Astrocyte (in vitro differentiated cells and primary cell): ENCODE measurements around the gene OR5C1. TPM values are rescaled to one million over a fixed set of nuclear protein-coding genes. Genes with fewer than 3 reads are reported as not detected.

Experiments
- DNase-seq: peaks from one replicate; pipeline ENCODE4 v3.0.0-alpha.2; 2010; ENCODE audit warnings: low read depth
- FAIRE-seq: peaks from 2 replicates; lab custom pipeline; 2011; peaks lifted over from hg19 to GRCh38; lab: Jason Lieb, UNC
- H2AFZ ChIP-seq: 2 replicates; pipeline ENCODE4 v1.6.0; 2012; ENCODE audit warnings: low read depth, low read length, inconsistent platforms
- H3K27ac ChIP-seq: 2 replicates; pipeline ENCODE4 v1.5.1; 2011; ENCODE audit warnings: low read depth, low read length, inconsistent platforms
- H3K27me3 ChIP-seq: 2 replicates; pipeline ENCODE4 v1.6.0; 2011; ENCODE audit warnings: low read length, inconsistent platforms; ENCODE audit not compliant: insufficient read depth
- H3K36me3 ChIP-seq: 2 replicates; pipeline ENCODE4 v1.5.1; 2011; ENCODE audit warnings: low read length, inconsistent platforms; ENCODE audit not compliant: insufficient read depth
- H3K4me1 ChIP-seq: 2 replicates; pipeline ENCODE4 v1.5.1; 2011; ENCODE audit warnings: low read length, inconsistent platforms; ENCODE audit not compliant: insufficient read depth
- H3K4me2 ChIP-seq: 2 replicates; pipeline ENCODE4 v1.6.0; 2012; ENCODE audit warnings: low read length, inconsistent platforms
- H3K4me3 ChIP-seq: 2 replicates; pipeline ENCODE4 v1.5.1; 2011; ENCODE audit warnings: low read depth, mild to moderate bottlenecking, low read length, inconsistent platforms; ENCODE audit not compliant: insufficient read depth
- H3K79me2 ChIP-seq: 2 replicates; pipeline ENCODE4 v1.6.0; 2012; ENCODE audit warnings: mild to moderate bottlenecking, low read length, inconsistent platforms; ENCODE audit not compliant: insufficient read depth
- H3K9ac ChIP-seq: 2 replicates; pipeline ENCODE4 v1.6.0; 2012; ENCODE audit warnings: mild to moderate bottlenecking, low read length, inconsistent platforms
- H3K9me3 ChIP-seq: 2 replicates; pipeline ENCODE4 v1.5.1; 2012; ENCODE audit warnings: low read depth, mild to moderate bottlenecking, low read length, inconsistent platforms; ENCODE audit not compliant: insufficient read depth
- H4K20me1 ChIP-seq: 2 replicates; pipeline ENCODE4 v1.6.0; 2012; ENCODE audit warnings: low read length, inconsistent platforms; ENCODE audit not compliant: insufficient read depth
- H3K27ac Mint-ChIP-seq: one replicate; pipeline ENCODE4 v1.8.0; 2021; ENCODE audit warnings: mild to moderate bottlenecking, mixed read lengths; ENCODE audit not compliant: unreplicated experiment
- H3K27me3 Mint-ChIP-seq: one replicate; pipeline ENCODE4 v1.8.0; 2021; ENCODE audit warnings: low read depth, mixed read lengths; ENCODE audit not compliant: unreplicated experiment
- H3K36me3 Mint-ChIP-seq: one replicate; pipeline ENCODE4 v1.8.0; 2021; ENCODE audit warnings: low read depth, mixed read lengths; ENCODE audit not compliant: unreplicated experiment
- H3K4me1 Mint-ChIP-seq: one replicate; pipeline ENCODE4 v1.8.0; 2021; ENCODE audit warnings: low read depth, mixed read lengths; ENCODE audit not compliant: unreplicated experiment
- H3K4me3 Mint-ChIP-seq: one replicate; pipeline ENCODE4 v1.8.0; 2021; ENCODE audit warnings: mild to moderate bottlenecking, moderate library complexity, mixed read lengths; ENCODE audit not compliant: unreplicated experiment
- H3K9me3 Mint-ChIP-seq: one replicate; pipeline ENCODE4 v1.8.0; 2021; ENCODE audit warnings: mild to moderate bottlenecking, mixed read lengths; ENCODE audit not compliant: unreplicated experiment
- EZH2 ChIP-seq: IDR thresholded peaks from 2 replicates; pipeline ENCODE4 v1.6.1; 2012; ENCODE audit warnings: mild to moderate bottlenecking, low read length, inconsistent platforms; ENCODE audit not compliant: insufficient read depth
- total RNA-seq: library from RNA; stranded (reverse); gene quantifications from 2 replicates; pipeline ENCODE4 v1.2.1, GENCODE V29; 2021
- TF ChIP-seq, protein P1 (sequence below): IDR thresholded peaks from 2 replicates; pipeline ENCODE4 v1.5.1; 2011; ENCODE audit warnings: low read depth, mild to moderate bottlenecking, inconsistent platforms, low read length, moderate library complexity; ENCODE audit not compliant: insufficient read depth

The OR5C1 gene
- total RNA-seq, 1 donor from 2014 or later: not detected

DNA sequence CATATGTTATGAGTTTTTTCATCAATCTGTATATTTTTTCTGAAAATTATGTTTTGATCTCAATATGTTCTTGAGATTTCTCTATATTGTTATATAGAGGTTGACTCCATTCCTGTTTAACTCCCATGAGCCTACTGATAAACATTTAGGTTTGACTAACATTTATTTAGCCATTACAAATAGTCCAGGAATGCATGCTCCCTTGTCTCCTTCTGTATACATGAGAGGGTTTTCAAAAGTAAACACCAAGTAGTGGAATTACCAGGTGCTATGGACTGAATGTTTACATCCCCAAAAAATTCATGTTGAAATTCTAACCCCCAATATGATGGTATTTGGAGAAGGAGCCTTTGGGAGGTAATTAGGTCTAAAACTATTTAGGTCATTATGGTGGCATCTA is 3.5 kb upstream of the OR5C1 start:
- FAIRE-seq (no peak), DNase-seq (no peak)
- Mint-ChIP-seq H3K4me3 (no peak overlapping the region), H3K27me3 (peaks cover 18% of the 10 kb centered on the region), H3K9me3 (peaks cover 8% of the 10 kb centered on the region), H3K36me3 (no peaks in the 10 kb centered on the region), H3K4me1 (no peaks in the 10 kb centered on the region), H3K27ac (no peak overlapping the region)
- Histone ChIP-seq H3K79me2 (no peaks in the 10 kb centered on the region), H3K4me1 (no peaks in the 10 kb centered on the region), H3K4me3 (no peak overlapping the region), H3K9me3 (no peaks in the 10 kb centered on the region), H3K36me3 (no peaks in the 10 kb centered on the region), H3K27ac (no peak overlapping the region), H4K20me1 (no peaks in the 10 kb centered on the region), H3K27me3 (no peaks in the 10 kb centered on the region), H3K4me2 (no peak overlapping the region), H2AFZ (no peak overlapping the region), H3K9ac (no peak overlapping the region)
- no peak for TF ChIP-seq EZH2
- TF ChIP-seq, protein P1, sequence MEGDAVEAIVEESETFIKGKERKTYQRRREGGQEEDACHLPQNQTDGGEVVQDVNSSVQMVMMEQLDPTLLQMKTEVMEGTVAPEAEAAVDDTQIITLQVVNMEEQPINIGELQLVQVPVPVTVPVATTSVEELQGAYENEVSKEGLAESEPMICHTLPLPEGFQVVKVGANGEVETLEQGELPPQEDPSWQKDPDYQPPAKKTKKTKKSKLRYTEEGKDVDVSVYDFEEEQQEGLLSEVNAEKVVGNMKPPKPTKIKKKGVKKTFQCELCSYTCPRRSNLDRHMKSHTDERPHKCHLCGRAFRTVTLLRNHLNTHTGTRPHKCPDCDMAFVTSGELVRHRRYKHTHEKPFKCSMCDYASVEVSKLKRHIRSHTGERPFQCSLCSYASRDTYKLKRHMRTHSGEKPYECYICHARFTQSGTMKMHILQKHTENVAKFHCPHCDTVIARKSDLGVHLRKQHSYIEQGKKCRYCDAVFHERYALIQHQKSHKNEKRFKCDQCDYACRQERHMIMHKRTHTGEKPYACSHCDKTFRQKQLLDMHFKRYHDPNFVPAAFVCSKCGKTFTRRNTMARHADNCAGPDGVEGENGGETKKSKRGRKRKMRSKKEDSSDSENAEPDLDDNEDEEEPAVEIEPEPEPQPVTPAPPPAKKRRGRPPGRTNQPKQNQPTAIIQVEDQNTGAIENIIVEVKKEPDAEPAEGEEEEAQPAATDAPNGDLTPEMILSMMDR: no peak

DNA sequence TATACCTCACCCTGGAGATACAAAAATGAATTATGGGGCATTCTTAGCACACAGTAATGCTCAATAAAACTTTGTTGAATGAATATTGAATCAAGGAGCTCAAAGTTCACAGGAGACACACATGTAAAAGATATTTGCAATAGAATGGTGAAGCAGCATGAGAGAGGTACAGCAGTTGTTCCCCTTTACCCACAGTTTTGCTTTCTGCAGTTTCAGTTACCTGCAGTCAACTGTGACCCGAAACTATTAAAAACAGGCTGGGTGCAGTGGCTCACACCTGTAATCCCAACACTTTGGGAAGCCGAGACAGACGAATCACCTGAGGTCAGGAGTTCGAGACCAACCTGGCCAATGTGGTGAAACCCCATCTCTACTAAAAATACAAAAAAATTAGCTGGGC is 2.4 kb upstream of the OR5C1 start:
- Histone ChIP-seq H3K79me2 (no peaks in the 10 kb centered on the region), H4K20me1 (no peaks in the 10 kb centered on the region), H3K36me3 (no peaks in the 10 kb centered on the region), H3K4me3 (no peak overlapping the region), H3K27ac (no peak overlapping the region), H3K9ac (no peak overlapping the region), H2AFZ (no peak overlapping the region), H3K9me3 (no peaks in the 10 kb centered on the region), H3K4me1 (no peaks in the 10 kb centered on the region), H3K4me2 (no peak overlapping the region), H3K27me3 (no peaks in the 10 kb centered on the region)
- H3K4me3 Mint-ChIP-seq: no peak overlapping the region
- no peak for FAIRE-seq
- TF ChIP-seq EZH2: no peak
- TF ChIP-seq, protein P1: no peak
- H3K36me3 Mint-ChIP-seq: no peaks in the 10 kb centered on the region
- H3K9me3 Mint-ChIP-seq: peaks cover 8% of the 10 kb centered on the region
- no peaks in the 10 kb centered on the region for H3K4me1 Mint-ChIP-seq
- DNase-seq: no peak
- H3K27ac Mint-ChIP-seq: no peak overlapping the region
- peaks cover 18% of the 10 kb centered on the region for H3K27me3 Mint-ChIP-seq

DNA sequence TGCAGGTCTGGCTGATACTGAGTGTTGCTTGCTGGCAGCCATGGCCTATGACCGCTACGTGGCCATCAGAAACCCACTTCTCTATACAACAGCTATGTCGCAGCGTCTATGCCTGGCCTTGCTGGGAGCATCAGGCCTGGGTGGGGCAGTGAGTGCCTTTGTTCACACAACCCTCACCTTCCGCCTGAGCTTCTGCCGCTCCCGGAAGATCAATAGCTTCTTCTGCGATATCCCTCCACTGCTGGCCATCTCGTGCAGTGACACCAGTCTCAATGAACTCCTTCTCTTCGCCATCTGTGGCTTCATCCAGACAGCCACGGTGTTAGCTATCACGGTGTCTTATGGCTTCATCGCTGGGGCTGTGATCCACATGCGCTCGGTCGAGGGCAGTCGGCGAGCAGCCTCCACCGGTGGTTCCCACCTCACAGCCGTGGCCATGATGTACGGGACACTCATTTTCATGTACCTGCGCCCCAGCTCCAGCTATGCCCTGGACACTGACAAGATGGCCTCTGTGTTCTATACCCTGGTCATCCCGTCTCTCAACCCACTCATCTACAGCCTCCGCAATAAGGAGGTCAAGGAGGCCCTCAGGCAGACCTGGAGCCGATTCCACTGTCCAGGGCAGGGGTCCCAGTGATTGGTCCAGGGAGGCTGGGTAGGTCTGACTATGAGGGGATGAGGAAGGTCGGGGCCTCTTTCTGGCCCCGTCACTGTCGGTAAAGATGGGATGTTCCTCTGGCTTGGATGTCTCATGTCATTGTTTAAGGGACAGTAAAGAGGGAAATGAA is 718 bp downstream of the OR5C1 start:
- no peaks in the 10 kb centered on the region for H4K20me1 ChIP-seq
- Mint-ChIP-seq H3K4me1 (no peaks in the 10 kb centered on the region), H3K27me3 (peaks cover 13% of the 10 kb centered on the region), H3K27ac (no peak overlapping the region), H3K4me3 (no peak overlapping the region), H3K9me3 (peaks cover 13% of the 10 kb centered on the region), H3K36me3 (no peaks in the 10 kb centered on the region)
- no peaks in the 10 kb centered on the region for H3K79me2 ChIP-seq
- H3K27ac ChIP-seq: no peak overlapping the region
- no peak overlapping the region for H3K4me3 ChIP-seq
- H3K4me1 ChIP-seq: no peaks in the 10 kb centered on the region
- H3K9me3 ChIP-seq: no peaks in the 10 kb centered on the region
- no peak overlapping the region for H2AFZ ChIP-seq
- no peak overlapping the region for H3K9ac ChIP-seq
- FAIRE-seq (no peak), DNase-seq (no peak)
- no peaks in the 10 kb centered on the region for H3K27me3 ChIP-seq
- TF ChIP-seq EZH2: no peak
- TF ChIP-seq, protein P1: no peak
- H3K36me3 ChIP-seq: no peaks in the 10 kb centered on the region
- H3K4me2 ChIP-seq: no peak overlapping the region
